Hypothalamus (tissue), 51 donors: ENCODE data around the gene TBX20.
"Not testable (repeated sequence)": the region's sequence is repeated elsewhere in the genome, so short reads cannot be mapped to it uniquely, and the experiment has no call there.

Experiments
- DNase-seq, 51 donors: peaks; one replicate each; lab custom pipeline; 2025; lab: John Stamatoyannopoulos, UW

Gene TBX20

DNA sequence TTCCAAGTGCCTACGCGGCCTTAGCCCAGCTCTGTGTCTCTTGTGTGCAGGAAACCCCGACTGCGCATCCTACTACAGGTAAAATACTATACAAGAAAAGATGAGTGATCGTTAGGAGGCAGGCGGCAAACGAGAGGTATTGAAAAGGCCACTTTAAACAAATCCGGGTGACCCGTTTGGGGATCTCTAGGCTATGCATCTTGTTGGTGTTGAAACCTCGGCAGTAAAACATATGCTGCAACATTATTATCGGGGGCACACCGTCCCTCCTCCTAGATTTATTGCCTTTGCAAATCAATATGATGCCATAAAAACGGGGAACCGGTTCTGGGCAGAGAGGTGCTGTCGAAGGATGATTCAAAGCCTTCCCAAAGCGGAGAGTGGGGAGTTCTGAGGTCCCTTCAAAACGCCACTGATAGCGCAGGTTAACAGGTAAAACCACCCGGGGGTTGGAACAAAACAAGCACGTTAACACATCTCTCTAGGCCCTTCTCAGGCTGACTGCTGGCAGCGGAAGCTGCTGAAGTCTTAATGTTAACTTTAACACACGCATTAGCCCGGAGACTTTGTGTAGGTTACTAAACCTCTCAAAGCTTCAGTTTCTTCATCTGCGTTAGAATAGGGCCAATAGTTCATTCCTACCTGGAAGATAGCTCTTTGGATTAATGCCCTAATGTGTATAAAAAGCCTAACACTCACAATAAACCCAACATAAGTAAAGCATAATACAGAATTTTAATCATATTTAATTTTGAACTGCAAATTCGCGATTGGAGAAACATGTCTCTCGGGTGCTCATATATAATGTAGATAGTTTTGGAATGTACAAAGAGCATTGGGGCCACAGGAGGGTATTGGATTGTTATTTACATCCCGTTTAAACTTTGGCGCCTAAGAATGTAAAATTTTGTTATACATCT lies 2.6 kb upstream of the TBX20 start:
- no peak for DNase-seq

DNA sequence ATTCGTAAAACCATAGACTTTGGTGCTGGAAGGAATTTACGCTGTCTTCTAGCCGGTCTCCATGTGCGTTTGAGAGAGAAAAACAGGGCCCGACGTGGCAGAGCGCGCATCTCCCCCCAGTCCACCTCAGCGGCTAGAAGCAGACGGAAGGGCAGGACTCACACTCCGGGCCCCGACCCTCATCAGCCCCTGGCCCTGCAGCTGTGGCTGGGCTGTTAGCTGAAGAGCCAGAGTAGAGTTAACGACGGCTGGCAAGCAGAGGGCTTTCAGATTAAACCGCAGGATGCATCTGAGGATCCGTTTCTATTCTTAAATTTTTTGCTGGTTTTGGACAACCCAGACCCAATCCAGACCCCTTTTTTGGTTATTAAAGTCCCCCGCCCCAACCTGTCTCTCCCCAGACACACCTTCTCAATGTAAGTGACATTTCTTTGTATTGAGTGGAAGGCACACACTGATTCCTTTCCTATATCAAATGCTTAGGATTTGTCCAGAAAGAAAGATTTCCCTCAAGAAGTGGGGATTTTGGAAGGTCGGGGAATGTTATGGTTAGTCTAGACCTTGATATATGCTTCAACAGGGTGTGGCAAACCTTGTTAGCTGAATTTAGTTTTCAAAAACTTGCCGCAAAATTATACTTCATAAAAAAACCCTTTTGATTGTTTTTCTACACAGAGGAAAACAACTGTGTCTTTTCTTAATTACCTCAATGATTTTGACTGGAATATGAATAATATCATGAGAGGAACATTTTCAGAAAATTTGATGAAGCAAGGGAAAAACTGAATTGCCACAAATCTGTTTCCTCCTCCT lies 1.7 kb upstream of the TBX20 start:
- DNase-seq: no peak

DNA sequence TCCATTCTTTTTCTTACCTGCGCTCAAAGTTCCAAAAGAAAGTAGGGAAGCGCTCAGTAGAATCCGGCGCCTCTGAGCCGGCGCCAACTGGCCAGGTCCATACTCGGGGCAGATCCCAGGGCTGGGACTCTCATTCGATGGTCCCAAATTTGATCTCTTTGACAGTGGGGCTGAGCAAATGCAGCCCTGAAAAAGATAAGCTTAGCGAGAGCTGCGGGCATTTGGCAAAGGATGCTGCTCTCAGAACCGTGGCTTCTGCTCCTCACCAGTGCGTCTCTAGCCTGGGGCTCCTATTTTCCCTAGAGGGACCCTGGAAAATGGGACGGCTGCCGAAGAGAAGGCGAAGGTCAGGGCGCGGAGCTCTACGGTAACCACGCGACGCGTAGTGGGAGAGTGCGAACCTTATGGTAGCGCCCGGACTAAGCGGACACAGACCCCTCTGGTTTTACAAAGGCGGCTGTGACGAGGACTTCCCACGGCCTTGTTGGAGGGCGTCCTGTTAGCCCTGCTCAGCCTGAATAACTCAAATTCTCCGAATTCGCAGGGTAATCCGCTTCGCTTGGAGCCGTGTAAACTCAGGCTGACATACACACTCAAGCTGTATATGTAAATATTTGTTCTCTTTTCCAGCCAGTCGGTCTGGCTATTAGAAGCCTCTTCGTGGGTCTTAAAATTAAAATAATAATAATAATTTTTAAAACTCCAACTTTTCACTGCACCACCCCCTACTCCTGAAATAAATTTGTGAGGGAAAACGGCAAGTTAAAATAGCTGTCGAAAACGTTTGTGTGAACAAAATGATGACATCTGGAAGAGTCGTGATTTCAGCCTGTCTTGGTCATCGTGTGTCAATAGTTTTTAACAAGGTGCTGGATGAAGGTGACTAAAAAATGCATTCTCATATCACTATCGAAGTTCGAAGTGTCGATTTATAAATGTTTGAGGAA lies 869 bp upstream of the TBX20 start:
- DNase-seq: no peak

DNA sequence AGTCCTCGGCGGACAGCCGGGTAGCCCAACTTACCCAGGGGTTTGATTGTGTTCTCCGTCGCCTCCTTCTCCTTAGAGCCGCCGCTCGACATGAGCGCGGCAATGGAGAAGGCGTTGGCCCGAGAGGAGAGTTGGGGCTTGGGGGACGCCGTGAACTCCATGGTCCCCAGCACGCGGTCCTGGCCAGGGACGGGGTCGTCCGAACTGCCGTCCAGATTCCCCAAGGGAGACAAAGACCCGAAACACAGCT lies 515 bp downstream of the TBX20 start:
- DNase-seq: no peak

DNA sequence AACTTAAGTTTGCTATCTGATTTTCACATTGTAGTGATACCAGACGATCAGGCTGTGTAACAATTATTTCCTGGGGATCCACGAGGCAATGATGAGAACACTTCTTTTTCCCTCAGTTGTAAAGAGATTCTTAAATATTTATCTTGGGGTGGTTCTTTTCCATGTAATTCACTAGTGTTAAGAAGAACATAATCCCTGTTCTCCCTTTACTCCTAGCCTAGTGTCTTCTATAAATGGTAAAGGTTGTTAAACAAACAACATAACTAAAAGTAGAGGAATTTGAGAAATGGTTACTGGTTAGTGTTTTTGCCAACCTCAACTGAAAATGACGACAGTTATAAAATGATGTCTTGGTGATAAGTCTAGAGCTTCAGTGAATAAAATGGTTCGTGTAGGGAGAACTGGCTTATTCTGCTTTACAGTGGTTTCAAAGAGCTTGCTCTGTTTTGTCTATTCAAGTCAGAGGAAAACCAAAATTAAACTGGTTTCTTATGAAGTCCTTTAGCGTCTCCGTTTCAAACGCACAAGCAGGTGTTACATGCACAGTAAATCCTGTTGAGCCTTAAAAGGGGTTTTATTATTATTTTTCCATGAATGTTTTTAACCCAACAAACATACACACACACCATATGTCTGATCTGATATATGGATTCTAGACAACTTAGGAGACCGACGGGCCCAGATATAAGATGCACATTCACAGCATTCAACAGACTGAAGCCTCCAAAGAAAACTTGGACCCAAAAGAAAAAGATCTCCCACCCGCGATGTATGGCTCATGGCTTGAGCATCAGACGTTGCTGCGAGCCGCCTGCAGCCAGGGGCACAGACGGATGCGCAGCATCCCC lies 1.1 kb downstream of the TBX20 start:
- DNase-seq: no peak

DNA sequence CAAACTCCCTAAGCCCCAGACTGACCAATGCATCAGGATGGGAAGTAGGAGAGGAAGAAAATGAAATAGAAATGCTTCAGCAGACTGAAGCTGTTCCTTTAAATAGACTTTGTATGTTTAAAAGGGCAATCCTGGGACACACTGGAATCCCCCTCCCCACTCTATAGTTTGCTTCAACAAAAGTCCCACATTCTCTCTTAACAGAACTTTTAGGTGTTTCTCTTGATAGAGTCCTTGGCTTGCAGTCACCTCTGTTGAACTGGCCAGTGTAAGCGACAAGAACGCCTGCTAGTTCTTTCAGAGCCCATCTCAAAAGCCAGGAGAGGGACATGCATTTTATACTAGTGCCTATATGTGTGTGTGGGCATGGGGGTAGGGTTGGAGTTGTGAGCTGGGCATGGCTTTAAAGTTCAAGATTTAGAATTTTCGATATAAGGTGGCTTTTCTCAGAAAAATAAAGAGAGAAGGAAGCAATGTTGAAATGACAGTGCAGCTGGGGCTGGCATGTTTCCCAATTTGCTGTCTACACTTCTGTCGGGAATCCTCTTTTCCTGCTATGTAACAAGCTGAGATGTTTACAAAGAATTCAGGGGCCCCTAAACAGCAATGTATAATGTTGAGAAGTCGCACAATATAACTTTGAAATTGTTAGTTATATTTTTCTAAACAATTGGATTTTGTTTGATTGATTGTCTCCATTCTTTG lies 2.1 kb downstream of the TBX20 start:
- DNase-seq: no peak

DNA sequence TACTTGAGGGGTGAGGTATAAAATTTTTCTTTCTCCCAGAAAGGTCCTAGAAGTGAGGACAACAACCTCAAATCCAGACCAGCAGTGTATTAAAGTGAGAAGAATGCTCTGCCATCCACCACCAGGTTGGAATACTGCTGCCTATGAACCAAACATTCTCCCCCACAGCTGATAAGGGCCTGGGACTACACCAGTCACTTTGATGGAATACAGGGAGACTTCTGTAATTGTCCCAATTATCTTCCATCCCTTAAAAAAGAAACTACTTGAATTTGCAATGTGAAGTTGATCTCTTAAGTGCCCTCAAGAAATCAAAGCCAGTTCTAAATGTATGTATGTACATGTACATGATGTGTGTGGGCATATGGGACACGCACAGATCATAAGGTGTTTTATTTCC lies 3.0 kb downstream of the TBX20 start:
- DNase-seq: no peak

DNA sequence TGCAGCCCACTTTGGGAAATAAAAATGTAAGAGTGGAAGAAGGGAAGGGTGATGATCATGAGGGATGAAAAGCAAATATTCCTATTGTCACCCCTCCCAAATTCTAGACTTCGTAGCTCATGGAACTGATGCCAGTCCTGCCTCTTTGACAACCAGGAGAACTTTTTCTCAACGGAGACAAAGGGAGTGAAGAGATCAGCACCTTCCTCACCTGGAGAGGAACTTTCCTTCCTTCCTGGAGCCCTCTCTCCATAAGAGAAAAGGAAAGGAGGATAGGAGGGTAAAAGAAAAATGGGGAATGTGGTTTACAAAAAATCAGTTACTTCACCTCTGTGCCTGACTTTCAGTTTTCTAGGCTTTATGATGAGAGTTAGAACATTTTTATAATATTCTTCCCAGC lies 3.4 kb downstream of the TBX20 start:
- DNase-seq: no peak

DNA sequence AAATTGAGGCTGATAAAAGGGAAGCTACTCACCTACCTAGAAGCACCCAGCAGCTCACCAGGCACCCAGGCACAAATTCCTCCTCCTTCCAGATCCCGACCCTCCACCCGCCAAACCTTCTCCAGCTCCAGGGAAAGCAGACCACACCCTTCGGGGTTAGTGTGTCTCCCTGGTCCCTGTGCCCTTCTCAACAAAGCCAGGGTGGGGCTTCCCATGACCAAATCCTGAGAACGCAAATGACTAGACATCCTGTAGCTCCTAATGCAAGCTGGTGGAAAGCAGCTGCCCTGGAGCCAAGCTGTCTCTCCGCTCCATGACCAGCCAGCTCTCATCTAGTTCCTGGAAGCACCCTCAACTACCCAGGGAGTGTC lies 4.4 kb downstream of the TBX20 start:
- no peak for DNase-seq

DNA sequence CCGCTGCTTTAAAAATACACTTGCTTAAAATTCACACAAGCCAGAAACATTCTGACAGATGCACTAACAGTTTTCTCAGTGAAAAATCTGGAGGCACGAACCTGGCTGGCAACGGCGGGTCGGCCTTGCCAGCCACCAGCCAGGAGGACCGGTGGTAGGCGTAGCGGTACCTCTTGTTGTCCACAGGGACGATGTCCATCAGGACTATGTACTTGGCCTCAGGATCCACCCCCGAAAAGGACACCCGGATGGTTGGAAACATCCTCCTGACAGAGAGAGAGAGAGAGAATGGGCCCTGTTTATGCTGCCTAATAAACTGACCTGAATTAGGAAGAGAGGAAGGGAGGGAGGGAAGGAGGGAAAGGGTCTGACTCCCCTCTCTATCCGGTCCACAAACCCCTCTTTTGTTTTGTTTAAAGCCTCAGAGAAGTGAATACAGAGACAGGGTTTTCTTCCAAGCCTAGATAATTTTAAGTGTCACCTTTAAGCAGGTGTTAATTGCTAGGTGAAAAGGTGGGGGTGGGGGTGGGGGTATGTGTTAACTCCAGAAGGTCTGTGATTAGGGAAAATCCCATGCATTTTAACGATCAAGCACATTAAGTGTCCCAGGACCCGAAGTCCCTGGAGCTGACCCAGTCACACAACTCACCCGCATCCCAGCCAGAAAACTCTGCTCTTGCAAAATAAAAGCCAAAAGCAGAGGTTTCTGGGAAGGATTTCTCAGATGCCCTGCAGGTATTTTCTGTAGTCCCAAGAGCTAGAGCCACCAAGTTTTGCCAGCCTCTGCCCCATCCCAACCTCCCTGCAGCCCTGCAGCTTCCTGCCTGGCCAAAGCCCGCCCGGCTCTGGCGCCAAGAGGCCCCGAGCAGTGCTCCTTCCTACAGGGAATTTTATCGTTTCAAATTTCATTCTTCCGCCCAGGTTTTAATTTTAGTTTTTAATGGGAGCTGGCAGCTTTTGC lies 5.0 kb downstream of the TBX20 start:
- DNase-seq: no peak

DNA sequence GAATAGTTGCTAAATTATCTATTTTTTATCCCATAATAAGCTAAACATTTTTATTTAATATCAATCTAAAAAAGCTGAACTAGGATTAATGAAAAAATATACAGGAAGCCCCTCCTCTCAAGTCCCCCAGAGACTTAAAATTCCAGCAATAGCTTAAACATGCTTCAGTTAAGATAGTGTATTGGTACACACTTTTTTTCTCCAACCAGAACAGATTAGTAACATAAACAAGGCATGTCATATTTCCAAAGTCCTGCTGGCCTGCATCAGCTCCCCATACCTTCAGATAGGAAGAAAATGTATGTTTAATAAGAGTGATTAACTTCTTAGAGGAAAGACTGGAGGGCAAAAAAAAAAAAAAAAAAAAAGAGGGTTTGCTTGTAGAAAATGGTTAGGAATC lies 7.1 kb downstream of the TBX20 start:
- no peak for DNase-seq

DNA sequence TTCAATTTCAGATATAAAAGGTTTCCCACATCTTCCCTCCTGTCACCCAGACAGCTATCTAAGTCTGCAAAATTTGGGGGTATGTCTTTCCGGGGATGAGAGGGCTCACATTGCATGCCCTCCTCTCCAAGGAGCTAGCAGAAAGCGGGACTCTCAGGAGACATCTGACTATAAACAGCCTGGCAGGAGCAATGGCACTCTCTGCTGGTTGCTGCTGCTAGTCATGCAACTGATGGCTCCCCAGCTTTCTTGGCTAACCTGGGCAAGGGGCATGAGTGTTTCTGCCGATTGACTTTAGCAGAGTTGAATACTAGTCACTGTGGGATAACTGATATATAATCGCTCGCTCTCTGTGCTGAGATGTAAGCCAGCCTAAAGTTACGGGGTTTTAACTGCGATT lies 12.0 kb downstream of the TBX20 start:
- no peak for DNase-seq

DNA sequence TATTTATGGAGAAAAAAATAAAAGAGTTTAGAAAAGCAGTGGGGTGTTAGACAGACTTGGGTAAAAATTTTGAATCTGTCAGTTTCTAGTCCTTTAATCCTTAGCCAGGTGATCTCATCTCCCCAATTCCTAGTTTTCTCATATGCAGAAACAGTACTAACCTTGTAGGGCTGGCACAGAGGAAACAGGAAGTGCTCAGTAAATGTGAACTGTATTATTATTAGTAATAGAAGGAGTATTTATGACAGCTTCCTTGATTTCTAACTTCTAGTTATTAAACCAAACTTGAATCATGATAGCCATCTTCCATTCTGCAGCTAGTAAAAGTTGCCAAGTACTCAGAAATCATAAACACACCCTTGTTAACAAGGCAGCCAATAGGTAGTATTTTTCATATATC lies 12.5 kb downstream of the TBX20 start:
- DNase-seq: no peak

DNA sequence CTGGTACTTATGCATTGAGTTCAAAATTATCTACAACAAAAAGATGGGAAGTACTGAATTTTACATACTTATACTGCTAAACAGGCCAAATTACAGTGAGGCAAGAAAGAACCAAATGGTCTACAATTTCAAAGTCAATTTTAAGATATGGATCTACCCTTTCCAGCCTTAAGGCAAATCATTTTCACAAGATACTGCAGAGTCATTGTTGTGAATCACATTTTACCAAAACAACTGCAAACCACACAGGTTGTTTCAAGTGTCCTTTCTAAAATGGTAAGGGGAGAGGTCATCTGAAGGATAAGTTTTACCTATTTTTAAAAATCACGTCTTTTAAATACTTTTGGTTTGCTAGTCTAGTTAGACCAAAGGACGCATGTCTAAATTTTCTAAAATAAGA lies 12.9 kb downstream of the TBX20 start:
- not testable (repeated sequence) for DNase-seq

DNA sequence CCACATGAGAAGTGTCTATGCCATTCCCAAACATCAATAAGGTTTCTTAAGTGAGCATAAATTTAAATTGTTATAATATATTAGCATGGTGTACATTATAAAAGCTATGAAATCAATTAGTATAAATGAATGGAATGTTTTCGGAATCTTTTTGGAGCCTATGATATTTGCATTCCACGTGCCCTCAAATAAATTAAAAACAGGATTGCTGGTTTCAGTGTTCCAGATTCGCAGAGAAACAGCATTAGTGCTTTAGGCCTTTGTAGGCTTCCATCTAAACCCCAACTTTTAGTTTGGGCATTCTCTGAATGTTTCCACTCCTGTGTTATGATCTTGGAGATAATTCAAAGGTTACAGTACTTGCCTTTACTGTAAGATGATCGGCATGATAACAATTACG lies 15.4 kb downstream of the TBX20 start:
- not testable (repeated sequence) for DNase-seq

DNA sequence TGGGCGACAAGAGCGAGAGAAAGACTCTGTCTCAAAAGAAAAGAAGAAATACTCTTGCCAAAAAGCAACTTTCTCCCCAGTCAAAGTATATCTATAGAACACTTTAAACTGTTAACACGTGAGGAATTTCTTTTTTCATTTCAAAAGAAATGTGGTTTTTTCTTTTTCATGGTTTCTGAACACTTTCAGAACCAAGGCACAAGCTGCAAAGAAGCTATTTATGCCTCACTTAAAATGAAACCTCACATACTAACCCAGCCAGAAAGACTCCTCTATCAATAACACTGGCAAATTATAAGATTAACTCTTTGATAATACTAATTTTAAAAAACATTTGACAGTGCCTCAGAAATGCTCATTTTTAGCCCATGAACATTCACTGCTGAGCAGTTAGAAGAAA lies 20.9 kb downstream of the TBX20 start:
- no peak for DNase-seq

DNA sequence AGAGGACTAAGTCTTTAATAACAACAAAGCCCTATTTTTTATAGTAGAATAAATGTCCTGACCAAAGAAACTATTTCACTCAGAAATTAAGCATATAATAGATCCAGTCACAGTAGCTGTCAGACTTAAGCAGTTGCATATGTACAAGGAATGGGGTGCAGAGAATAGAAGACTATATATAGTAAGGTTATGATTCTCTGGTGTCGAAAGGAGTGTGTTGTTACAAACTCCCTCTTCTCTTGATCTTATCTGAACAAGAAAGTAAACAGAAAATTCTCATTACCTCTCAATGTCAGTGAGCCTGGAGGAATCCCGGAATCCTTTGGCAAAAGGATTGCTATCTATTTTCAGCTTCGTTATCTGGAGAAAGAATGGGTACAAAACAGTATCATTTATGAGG lies 22.7 kb downstream of the TBX20 start:
- DNase-seq: not testable (repeated sequence)

DNA sequence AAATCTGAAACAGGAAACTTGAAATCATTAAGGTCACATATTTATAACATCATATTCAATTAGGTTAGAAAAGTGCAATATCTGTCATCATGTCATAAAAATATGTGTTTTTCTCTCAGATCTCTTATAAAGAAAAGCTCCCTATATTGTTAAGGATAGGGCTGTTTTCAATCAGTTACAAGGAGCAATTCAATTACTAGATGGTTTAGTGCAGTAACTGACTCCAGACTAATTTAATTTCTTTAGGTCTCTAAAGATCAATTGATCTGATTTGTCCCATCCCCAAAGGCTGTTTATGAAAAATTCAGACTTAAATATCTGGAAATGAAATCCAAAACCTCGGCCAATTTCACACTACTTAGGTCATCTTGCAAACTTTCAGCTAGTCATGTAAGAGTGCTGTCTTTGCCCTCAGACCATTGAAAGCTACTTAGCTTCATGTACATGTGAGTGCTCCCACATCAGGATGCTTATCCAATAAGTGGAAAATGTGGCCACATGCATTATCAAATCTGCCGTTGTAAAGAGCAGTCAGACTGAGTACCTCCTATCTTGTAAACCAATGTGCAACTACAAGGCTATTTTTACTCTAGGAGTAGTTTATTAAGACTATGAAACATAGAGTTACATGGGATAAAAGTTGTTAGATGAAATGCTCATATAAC lies 24.7 kb downstream of the TBX20 start:
- DNase-seq: not testable (repeated sequence)
